BJ (cell line): Measurements from ENCODE around the gene CLASRP. TPM values are rescaled to one million over a fixed set of nuclear protein-coding genes. Genes with fewer than 3 reads are reported as not detected.

ENCODE experiments used
- CTCF ChIA-PET: fragments of 350-600 bp; formaldehyde crosslinking; extraction: SDS; loops from one replicate; lab custom pipeline; 2021; ENCODE audit warnings: antibody characterized with exemption, inconsistent platforms; lab: Yijun Ruan, JAX
- POLR2A ChIA-PET: fragments of 300-600 bp; sonication (Branson Sonifier 250); formaldehyde crosslinking; extraction: SDS; loops from one replicate; lab custom pipeline; 2021; ENCODE audit warnings: antibody characterized with exemption; lab: Charles Lee
- DNase-seq: peaks from one replicate; pipeline ENCODE4 v3.0.0-alpha.2; 2011; ENCODE audit warnings: low read depth
- H3K27me3 ChIP-seq: 2 replicates; pipeline ENCODE4 v1.6.0; 2011; ENCODE audit warnings: low read length; ENCODE audit not compliant: control insufficient read depth, insufficient read depth
- H3K36me3 ChIP-seq: 2 replicates; pipeline ENCODE4 v1.5.1; 2011; ENCODE audit warnings: low read length; ENCODE audit not compliant: control insufficient read depth, insufficient read depth
- H3K4me3 ChIP-seq: 2 replicates; pipeline ENCODE4 v1.5.1; 2011; ENCODE audit warnings: low read depth, mild to moderate bottlenecking, control low read depth, low read length
- polyA plus RNA-seq: library from polyadenylated mRNA; depleted of rRNA; stranded (reverse); fragments of >200 nt; gene quantifications from 2 replicates; pipeline ENCODE4 v1.2.3, GENCODE V29; 2011
- TF ChIP-seq, protein P1 (sequence below): IDR thresholded peaks from 2 replicates; pipeline ENCODE4 v1.5.1; 2011; ENCODE audit warnings: low read depth, mild to moderate bottlenecking, control low read depth, inconsistent platforms, low read length, moderate library complexity; ENCODE audit not compliant: insufficient read depth

The CLASRP gene
- polyA plus RNA-seq, 1 experiment, result 15.9 TPM

GRCh38 chr19:45045671-45046353 lies 7.0 kb downstream of the CLASRP start:
- H3K36me3 ChIP-seq, result peaks cover 24% of the 10 kb centered on the region
- H3K27me3 ChIP-seq, result no peaks in the 10 kb centered on the region
- no peak for DNase-seq
- TF ChIP-seq, protein P1, sequence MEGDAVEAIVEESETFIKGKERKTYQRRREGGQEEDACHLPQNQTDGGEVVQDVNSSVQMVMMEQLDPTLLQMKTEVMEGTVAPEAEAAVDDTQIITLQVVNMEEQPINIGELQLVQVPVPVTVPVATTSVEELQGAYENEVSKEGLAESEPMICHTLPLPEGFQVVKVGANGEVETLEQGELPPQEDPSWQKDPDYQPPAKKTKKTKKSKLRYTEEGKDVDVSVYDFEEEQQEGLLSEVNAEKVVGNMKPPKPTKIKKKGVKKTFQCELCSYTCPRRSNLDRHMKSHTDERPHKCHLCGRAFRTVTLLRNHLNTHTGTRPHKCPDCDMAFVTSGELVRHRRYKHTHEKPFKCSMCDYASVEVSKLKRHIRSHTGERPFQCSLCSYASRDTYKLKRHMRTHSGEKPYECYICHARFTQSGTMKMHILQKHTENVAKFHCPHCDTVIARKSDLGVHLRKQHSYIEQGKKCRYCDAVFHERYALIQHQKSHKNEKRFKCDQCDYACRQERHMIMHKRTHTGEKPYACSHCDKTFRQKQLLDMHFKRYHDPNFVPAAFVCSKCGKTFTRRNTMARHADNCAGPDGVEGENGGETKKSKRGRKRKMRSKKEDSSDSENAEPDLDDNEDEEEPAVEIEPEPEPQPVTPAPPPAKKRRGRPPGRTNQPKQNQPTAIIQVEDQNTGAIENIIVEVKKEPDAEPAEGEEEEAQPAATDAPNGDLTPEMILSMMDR, result no peak
- ChIA-PET POLR2A (no interaction called here), CTCF (interaction anchor here (1.4 to 2.9 kb wide), 2 partner anchors 10 to 13 kb away, joined by 3 to 13 read pairs; no protein-coding TSS in a partner anchor)
- no peak overlapping the region for H3K4me3 ChIP-seq

DNA sequence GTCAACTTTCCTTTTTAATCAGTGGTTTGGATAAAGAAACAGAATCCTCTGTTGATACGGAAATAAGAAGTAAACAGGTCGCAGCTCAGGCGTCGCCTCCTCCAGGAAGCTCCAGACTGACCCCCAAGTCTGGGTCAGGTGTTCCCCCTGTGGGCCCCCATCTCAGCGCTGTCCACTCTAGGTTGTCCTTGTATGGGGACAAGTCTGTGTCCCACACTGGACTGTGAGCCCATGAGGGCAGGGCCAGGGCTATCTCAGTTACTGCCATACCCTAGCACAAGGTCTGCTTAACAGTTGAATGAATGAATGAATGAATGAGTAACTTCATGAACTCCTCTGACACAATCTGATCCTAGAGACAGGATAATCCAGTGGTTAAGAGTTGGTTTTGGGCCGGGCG lies 7.5 kb downstream of the CLASRP start:
- H3K27me3 ChIP-seq, result no peaks in the 10 kb centered on the region
- TF ChIP-seq, protein P1, result no peak
- DNase-seq, result no peak
- peaks cover 22% of the 10 kb centered on the region for H3K36me3 ChIP-seq
- CTCF ChIA-PET, result interaction anchor here (1.4 to 2.9 kb wide), 2 partner anchors 9 to 13 kb away, joined by 3 to 13 read pairs; no protein-coding TSS in a partner anchor
- POLR2A ChIA-PET, result no interaction called here
- no peak overlapping the region for H3K4me3 ChIP-seq

GRCh38 chr19:45047188-45047797 lies 8.4 kb downstream of the CLASRP start:
- Histone ChIP-seq H3K4me3 (no peak overlapping the region), H3K27me3 (no peaks in the 10 kb centered on the region), H3K36me3 (peaks cover 21% of the 10 kb centered on the region)
- ChIA-PET POLR2A (no interaction called here), CTCF (interaction anchor here (0.6 to 2.9 kb wide), 3 partner anchors 8 to 140 kb away, joined by 3 to 13 read pairs (median 3); no protein-coding TSS in a partner anchor)
- TF ChIP-seq, protein P1, result no peak
- DNase-seq, result no peak

- H3K27me3 ChIP-seq, result no peaks in the 10 kb centered on the region
- H3K36me3 ChIP-seq, result peaks cover 20% of the 10 kb centered on the region
- H3K4me3 ChIP-seq, result no peak overlapping the region
- CTCF ChIA-PET, result interaction anchor here (0.8 to 3.2 kb wide), 3 partner anchors 9 to 13 kb away, joined by 3 to 15 read pairs (median 9); no protein-coding TSS in a partner anchor
- no peak for DNase-seq
- POLR2A ChIA-PET, result no interaction called here
- TF ChIP-seq, protein P1, result no peak
Observed at GRCh38 chr19:45049073-45049736, 10.4 kb downstream of the CLASRP start.

- CTCF ChIA-PET, result interaction anchor here (0.6 to 3.2 kb wide), 3 partner anchors 9 to 242 kb away, joined by 3 to 15 read pairs (median 9); no protein-coding TSS in a partner anchor
- Histone ChIP-seq H3K4me3 (no peak overlapping the region), H3K36me3 (peaks cover 15% of the 10 kb centered on the region), H3K27me3 (no peaks in the 10 kb centered on the region)
- TF ChIP-seq, protein P1, result no peak
- POLR2A ChIA-PET, result no interaction called here
- DNase-seq, result no peak
Observed at GRCh38 chr19:45050036-45050435, 11.2 kb downstream of the CLASRP start.
